ENCODE measurements around the gene DENND11. TPM values are rescaled to one million over a fixed set of nuclear protein-coding genes. Genes with fewer than 3 reads are reported as not detected.

The DENND11 gene
- total RNA-seq, 1 donor from 2014 or later = 19.2 TPM

DNA sequence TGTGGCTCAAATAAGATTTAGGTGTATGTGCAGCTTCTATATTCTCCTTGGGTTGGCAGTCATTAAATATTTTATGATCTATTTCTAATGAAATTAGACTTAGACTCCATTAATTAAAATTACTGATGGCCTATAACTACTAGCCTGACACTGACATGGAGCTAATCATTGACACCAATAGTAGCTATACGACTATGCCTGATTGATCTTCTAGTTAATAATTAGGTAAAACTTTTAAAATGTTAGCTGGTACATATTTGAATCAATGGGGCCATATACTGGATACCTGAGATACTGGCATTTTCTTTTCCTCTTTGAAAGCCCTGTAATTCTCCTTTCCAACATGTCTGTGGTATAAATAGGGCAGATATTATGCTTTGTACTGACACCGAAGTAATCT lies 20.6 kb upstream of the DENND11 start:
- TF ChIP-seq, protein P1, sequence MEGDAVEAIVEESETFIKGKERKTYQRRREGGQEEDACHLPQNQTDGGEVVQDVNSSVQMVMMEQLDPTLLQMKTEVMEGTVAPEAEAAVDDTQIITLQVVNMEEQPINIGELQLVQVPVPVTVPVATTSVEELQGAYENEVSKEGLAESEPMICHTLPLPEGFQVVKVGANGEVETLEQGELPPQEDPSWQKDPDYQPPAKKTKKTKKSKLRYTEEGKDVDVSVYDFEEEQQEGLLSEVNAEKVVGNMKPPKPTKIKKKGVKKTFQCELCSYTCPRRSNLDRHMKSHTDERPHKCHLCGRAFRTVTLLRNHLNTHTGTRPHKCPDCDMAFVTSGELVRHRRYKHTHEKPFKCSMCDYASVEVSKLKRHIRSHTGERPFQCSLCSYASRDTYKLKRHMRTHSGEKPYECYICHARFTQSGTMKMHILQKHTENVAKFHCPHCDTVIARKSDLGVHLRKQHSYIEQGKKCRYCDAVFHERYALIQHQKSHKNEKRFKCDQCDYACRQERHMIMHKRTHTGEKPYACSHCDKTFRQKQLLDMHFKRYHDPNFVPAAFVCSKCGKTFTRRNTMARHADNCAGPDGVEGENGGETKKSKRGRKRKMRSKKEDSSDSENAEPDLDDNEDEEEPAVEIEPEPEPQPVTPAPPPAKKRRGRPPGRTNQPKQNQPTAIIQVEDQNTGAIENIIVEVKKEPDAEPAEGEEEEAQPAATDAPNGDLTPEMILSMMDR (IDR thresholded peaks at IDR 0.05; ENCODE audit: insufficient read depth, low read length, severe bottlenecking) = no peak
- DNase-seq (ENCODE audit: low read depth) = no peak
- no peak overlapping the region for H3K4me3 ChIP-seq (ENCODE audit: low read depth, low read length)
- H3K36me3 ChIP-seq (ENCODE audit: control insufficient read depth, insufficient read depth, low read length) = no peaks in the 10 kb centered on the region
- no peaks in the 10 kb centered on the region for H3K27me3 ChIP-seq (ENCODE audit: control insufficient read depth, insufficient read depth, low read length)
- FAIRE-seq = no peak

DNA sequence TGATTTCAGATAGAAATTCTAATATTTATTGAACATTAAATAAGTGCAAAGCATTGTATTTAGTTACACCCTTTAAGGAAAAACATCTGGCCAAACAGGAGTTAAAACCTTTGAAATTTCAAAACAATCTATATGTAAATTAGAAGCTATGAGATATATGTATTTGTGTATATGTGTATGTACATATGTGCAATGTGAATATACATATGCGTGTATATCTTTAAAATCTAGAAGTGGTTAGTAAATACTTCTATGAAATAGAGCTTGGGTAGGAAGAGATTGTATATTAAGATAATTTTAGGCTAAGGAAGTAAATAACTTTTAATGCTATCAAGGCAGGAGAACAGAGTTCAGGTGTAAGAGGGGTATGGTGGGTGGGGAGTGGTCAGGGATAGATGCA lies 15.5 kb upstream of the DENND11 start:
- Histone ChIP-seq H3K27me3 (ENCODE audit: control insufficient read depth, insufficient read depth, low read length) (peaks cover 3% of the 10 kb centered on the region), H3K4me3 (ENCODE audit: low read depth, low read length) (no peak overlapping the region), H3K36me3 (ENCODE audit: control insufficient read depth, insufficient read depth, low read length) (no peaks in the 10 kb centered on the region)
- TF ChIP-seq, protein P1 (IDR thresholded peaks at IDR 0.05; ENCODE audit: insufficient read depth, low read length, severe bottlenecking) = no peak
- DNase-seq (ENCODE audit: low read depth) (no peak), FAIRE-seq (no peak)

GRCh38 chr7:141715794-141716689 lies 14.1 kb upstream of the DENND11 start:
- H3K27me3 ChIP-seq (ENCODE audit: control insufficient read depth, insufficient read depth, low read length) = peaks cover 3% of the 10 kb centered on the region
- DNase-seq (ENCODE audit: low read depth) (no peak), FAIRE-seq (no peak)
- TF ChIP-seq, protein P1 (IDR thresholded peaks at IDR 0.05; ENCODE audit: insufficient read depth, low read length, severe bottlenecking) = no peak
- H3K4me3 ChIP-seq (ENCODE audit: low read depth, low read length) = no peak overlapping the region
- no peaks in the 10 kb centered on the region for H3K36me3 ChIP-seq (ENCODE audit: control insufficient read depth, insufficient read depth, low read length)

DNA sequence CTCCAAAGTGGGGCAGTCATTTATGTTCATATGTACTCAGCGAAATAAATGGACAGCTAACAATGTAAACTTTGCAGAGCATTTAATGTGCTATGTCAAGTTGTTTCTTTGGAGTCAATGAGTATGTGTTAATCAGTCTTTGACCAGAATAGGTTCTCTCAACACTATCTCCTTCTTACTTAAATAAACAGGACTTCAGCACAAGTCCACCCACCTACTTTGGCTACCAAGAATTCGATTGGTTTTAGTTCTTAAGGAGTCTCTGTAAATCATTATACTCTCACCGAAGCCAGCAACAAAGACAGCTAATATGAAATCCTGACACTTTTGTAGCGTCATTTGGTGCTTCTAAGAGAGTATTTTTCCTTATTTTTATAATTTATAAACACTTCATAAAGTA lies 13.1 kb upstream of the DENND11 start:
- no peak for DNase-seq (ENCODE audit: low read depth)
- Histone ChIP-seq H3K27me3 (ENCODE audit: control insufficient read depth, insufficient read depth, low read length) (peaks cover 3% of the 10 kb centered on the region), H3K4me3 (ENCODE audit: low read depth, low read length) (no peak overlapping the region), H3K36me3 (ENCODE audit: control insufficient read depth, insufficient read depth, low read length) (no peaks in the 10 kb centered on the region)
- no peak for FAIRE-seq
- TF ChIP-seq, protein P1 (IDR thresholded peaks at IDR 0.05; ENCODE audit: insufficient read depth, low read length, severe bottlenecking) = no peak

GRCh38 chr7:141714571-141714970 lies 12.6 kb upstream of the DENND11 start:
- TF ChIP-seq, protein P1 (IDR thresholded peaks at IDR 0.05; ENCODE audit: insufficient read depth, low read length, severe bottlenecking) = no peak
- Histone ChIP-seq H3K27me3 (ENCODE audit: control insufficient read depth, insufficient read depth, low read length) (peaks cover 3% of the 10 kb centered on the region), H3K4me3 (ENCODE audit: low read depth, low read length) (no peak overlapping the region), H3K36me3 (ENCODE audit: control insufficient read depth, insufficient read depth, low read length) (no peaks in the 10 kb centered on the region)
- FAIRE-seq (no peak), DNase-seq (ENCODE audit: low read depth) (no peak)

All from bronchial epithelial cell (primary cell).